C4-2B (cell line): ENCODE measurements around the gene GPR135.

Experiments used
- ZFX ChIP-seq: fragments of 450-650 bp; IDR thresholded peaks from 2 replicates; pipeline ENCODE4 v1.6.1; 2017
- TF ChIP-seq, protein P1 (sequence below): fragments of 450-650 bp; conservative IDR thresholded peaks from 2 replicates; pipeline ENCODE4 v1.5.1; 2017; ENCODE audit warnings: mild to moderate bottlenecking

GRCh38 chr14:59428581-59429012 lies 36.6 kb downstream of the GPR135 start:
- TF ChIP-seq, protein P1, sequence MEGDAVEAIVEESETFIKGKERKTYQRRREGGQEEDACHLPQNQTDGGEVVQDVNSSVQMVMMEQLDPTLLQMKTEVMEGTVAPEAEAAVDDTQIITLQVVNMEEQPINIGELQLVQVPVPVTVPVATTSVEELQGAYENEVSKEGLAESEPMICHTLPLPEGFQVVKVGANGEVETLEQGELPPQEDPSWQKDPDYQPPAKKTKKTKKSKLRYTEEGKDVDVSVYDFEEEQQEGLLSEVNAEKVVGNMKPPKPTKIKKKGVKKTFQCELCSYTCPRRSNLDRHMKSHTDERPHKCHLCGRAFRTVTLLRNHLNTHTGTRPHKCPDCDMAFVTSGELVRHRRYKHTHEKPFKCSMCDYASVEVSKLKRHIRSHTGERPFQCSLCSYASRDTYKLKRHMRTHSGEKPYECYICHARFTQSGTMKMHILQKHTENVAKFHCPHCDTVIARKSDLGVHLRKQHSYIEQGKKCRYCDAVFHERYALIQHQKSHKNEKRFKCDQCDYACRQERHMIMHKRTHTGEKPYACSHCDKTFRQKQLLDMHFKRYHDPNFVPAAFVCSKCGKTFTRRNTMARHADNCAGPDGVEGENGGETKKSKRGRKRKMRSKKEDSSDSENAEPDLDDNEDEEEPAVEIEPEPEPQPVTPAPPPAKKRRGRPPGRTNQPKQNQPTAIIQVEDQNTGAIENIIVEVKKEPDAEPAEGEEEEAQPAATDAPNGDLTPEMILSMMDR = peak; percentile 16
- no peak for TF ChIP-seq ZFX
